OCI-LY7 (cell line): Measurements from ENCODE around the gene CH25H. TPM values are rescaled to one million over a fixed set of nuclear protein-coding genes. Genes with fewer than 3 reads are reported as not detected.

Experiments used
- BruUV-seq: library from RNA; stranded (reverse); fragments of 400-500 nt; replicated peaks from 2 replicates; lab custom pipeline; 2021; lab: Mats Ljungman, UMichigan
- CTCF ChIA-PET: fragments of 300-600 bp; sonication (Branson Sonifier 250); formaldehyde crosslinking; loops from one replicate; lab custom pipeline; 2022; ENCODE audit warnings: antibody characterized with exemption; ENCODE audit not compliant: unreplicated experiment; lab: Charles Lee
- POLR2A ChIA-PET: fragments of 300-600 bp; sonication (Branson Sonifier 250); formaldehyde crosslinking; loops from one replicate; lab custom pipeline; 2022; ENCODE audit warnings: antibody characterized with exemption; lab: Charles Lee
- DNase-seq: peaks from one replicate; pipeline ENCODE4 v3.0.0-alpha.2; 2015; ENCODE audit warnings: low spot score
- H2AFZ ChIP-seq: fragments of 200-600 bp; sonication (generic), shearing (Covaris generic); 2 replicates; pipeline ENCODE4 v1.6.1; 2014; ENCODE audit warnings: mild to moderate bottlenecking, antibody characterized with exemption, low read length, moderate library complexity
- H3K27ac ChIP-seq: fragments of 200-600 bp; sonication (generic); 2 replicates; pipeline ENCODE4 v1.5.1; 2014; ENCODE audit warnings: mixed run types, low read depth, mild to moderate bottlenecking, moderate library complexity, low read length, inconsistent platforms; ENCODE audit not compliant: poor library complexity, severe bottlenecking
- H3K36me3 ChIP-seq: fragments of 200-600 bp; sonication (generic); 2 replicates; pipeline ENCODE4 v1.6.1; 2014; ENCODE audit warnings: mild to moderate bottlenecking, antibody characterized with exemption, low read length, moderate library complexity, mixed read lengths; ENCODE audit not compliant: insufficient read depth
- H3K4me1 ChIP-seq: fragments of 200-600 bp; sonication (generic); 2 replicates; pipeline ENCODE4 v1.5.1; 2014; ENCODE audit warnings: mild to moderate bottlenecking, low read length; ENCODE audit not compliant: insufficient read depth, poor library complexity, severe bottlenecking
- H3K4me2 ChIP-seq: fragments of 200-600 bp; sonication (generic); 2 replicates; pipeline ENCODE4 v1.6.1; 2014; ENCODE audit warnings: mild to moderate bottlenecking, low read length
- H3K4me3 ChIP-seq: fragments of 200-600 bp; sonication (generic); 2 replicates; pipeline ENCODE4 v1.5.1; 2014; ENCODE audit warnings: mild to moderate bottlenecking, low read depth, low read length; ENCODE audit not compliant: poor library complexity, severe bottlenecking
- H3K79me2 ChIP-seq: fragments of 200-600 bp; sonication (generic); 2 replicates; pipeline ENCODE4 v1.6.1; 2016; ENCODE audit warnings: low read depth, mild to moderate bottlenecking, low read length, moderate library complexity, mixed read lengths; ENCODE audit not compliant: insufficient read depth
- H3K9me2 ChIP-seq: fragments of 200-600 bp; sonication (generic); 2 replicates; pipeline ENCODE4 v1.6.1; 2016; ENCODE audit warnings: mild to moderate bottlenecking, low read length, mixed read lengths; ENCODE audit not compliant: insufficient read depth
- H3K9me3 ChIP-seq: fragments of 200-600 bp; sonication (generic); 2 replicates; pipeline ENCODE4 v1.6.1; 2014; ENCODE audit warnings: mild to moderate bottlenecking, mixed run types, low read length, mixed read lengths
- H4K20me1 ChIP-seq: fragments of 200-600 bp; sonication (generic); 2 replicates; pipeline ENCODE4 v1.6.1; 2014; ENCODE audit warnings: mild to moderate bottlenecking, antibody characterized with exemption, low read length, moderate library complexity, mixed read lengths; ENCODE audit not compliant: insufficient read depth
- CTCF ChIP-seq: fragments of 200-600 bp; sonication (generic); conservative IDR thresholded peaks from 2 replicates; pipeline ENCODE4 v1.5.1; 2014; ENCODE audit warnings: mild to moderate bottlenecking, antibody characterized with exemption, low read length, moderate library complexity, mixed read lengths
- EZH2phosphoT487 ChIP-seq: fragments of 200-600 bp; sonication (generic); IDR thresholded peaks from 2 replicates; pipeline ENCODE4 v1.6.1; 2018; ENCODE audit warnings: low read depth, borderline replicate concordance, mild to moderate bottlenecking, mixed run types, antibody characterized with exemption, low read length, moderate library complexity, mixed read lengths
- intact Hi-C: fragments of 100-400 bp; cut with micrococcal nuclease; formaldehyde crosslinking; loops from one replicate; pipeline ENCODE4 v1.10.0; 2022; ENCODE audit not compliant: unreplicated experiment
- total RNA-seq, 2 experiments: library from RNA; depleted of rRNA in 1 of 2; stranded (reverse); fragments of >200 nt in 1 of 2; shearing (Covaris generic) in 1 of 2; gene quantifications; 2 replicates each; pipeline ENCODE4 v1.2.3, GENCODE V29; 2014 to 2022

The CH25H gene
- total RNA-seq, 2 experiments from 2014 or later, result not detected

GRCh38 chr10:89158446-89158845 lies 48.7 kb downstream of the CH25H start:
- no TSS peak for BruUV-seq
- H3K4me3 ChIP-seq, result no peak overlapping the region
- no peaks in the 10 kb centered on the region for H3K9me2 ChIP-seq
- H3K36me3 ChIP-seq, result no peaks in the 10 kb centered on the region
- H4K20me1 ChIP-seq, result no peaks in the 10 kb centered on the region
- no peak overlapping the region for H3K4me2 ChIP-seq
- CTCF ChIA-PET, result no interaction called here
- no peaks in the 10 kb centered on the region for H3K4me1 ChIP-seq
- POLR2A ChIA-PET, result no interaction called here
- no peak for DNase-seq
- no peaks in the 10 kb centered on the region for H3K79me2 ChIP-seq
- no peaks in the 10 kb centered on the region for H3K9me3 ChIP-seq
- TF ChIP-seq CTCF, result no peak
- no peak for TF ChIP-seq EZH2phosphoT487
- no peak overlapping the region for H2AFZ ChIP-seq
- no peak overlapping the region for H3K27ac ChIP-seq
- intact Hi-C loops, result no loop called here

GRCh38 chr10:89156161-89156835 lies 50.8 kb downstream of the CH25H start:
- Histone ChIP-seq H3K79me2 (no peaks in the 10 kb centered on the region), H3K36me3 (no peaks in the 10 kb centered on the region), H3K27ac (no peak overlapping the region), H3K4me2 (no peak overlapping the region), H3K9me3 (no peaks in the 10 kb centered on the region), H4K20me1 (no peaks in the 10 kb centered on the region), H3K4me3 (no peak overlapping the region), H3K4me1 (no peaks in the 10 kb centered on the region), H2AFZ (no peak overlapping the region), H3K9me2 (no peaks in the 10 kb centered on the region)
- CTCF ChIA-PET, result no interaction called here
- POLR2A ChIA-PET, result no interaction called here
- no TSS peak for BruUV-seq
- no peak for DNase-seq
- intact Hi-C loops, result no loop called here
- no peak for TF ChIP-seq EZH2phosphoT487
- TF ChIP-seq CTCF, result no peak

Other genes with a start within 250 kb of the CH25H start
- 7.7 and 10.1 TPM in 2 replicates for gene FAS, start 216.5 kb downstream of the CH25H start, total RNA-seq (2014; rRNA removed; shearing (Covaris generic))
- 19.2 and 21.0 TPM in 2 replicates for gene FAS, start 216.5 kb downstream of the CH25H start, total RNA-seq (2022)
- 8.9 and 11.7 TPM in 2 replicates for gene LIPA, start 44.5 kb upstream of the CH25H start, total RNA-seq (2014; rRNA removed; shearing (Covaris generic))
- gene LIPA, start 44.5 kb upstream of the CH25H start, total RNA-seq (2022), result 19.0 and 19.4 TPM in 2 replicates
- 0.26 and 0.57 TPM in 2 replicates for gene IFIT2, start 94.7 kb upstream of the CH25H start, total RNA-seq (2014; rRNA removed; shearing (Covaris generic))
- gene IFIT2, start 94.7 kb upstream of the CH25H start, total RNA-seq (2022), result 0.37 and 0.72 TPM in 2 replicates
- 0.26 and 0.35 TPM in 2 replicates for gene IFIT3, start 120.7 kb upstream of the CH25H start, total RNA-seq (2014; rRNA removed; shearing (Covaris generic))
- 0.17 and 0.39 TPM in 2 replicates for gene IFIT3, start 120.7 kb upstream of the CH25H start, total RNA-seq (2022)
- not detected in 2 replicates for gene IFIT1B, start 170.7 kb upstream of the CH25H start, total RNA-seq (2014; rRNA removed; shearing (Covaris generic))
- not detected in 2 replicates for gene IFIT1B, start 170.7 kb upstream of the CH25H start, total RNA-seq (2022)
- gene IFIT1, start 185.3 kb upstream of the CH25H start, total RNA-seq (2014; rRNA removed; shearing (Covaris generic)), result not detected in 2 replicates
- gene IFIT1, start 185.3 kb upstream of the CH25H start, total RNA-seq (2022), result not detected in 2 replicates
- 0.57 and 0.77 TPM in 2 replicates for gene IFIT5, start 207.3 kb upstream of the CH25H start, total RNA-seq (2014; rRNA removed; shearing (Covaris generic))
- gene IFIT5, start 207.3 kb upstream of the CH25H start, total RNA-seq (2022), result 0.17 and 0.36 TPM in 2 replicates